Measurements from ENCODE around the gene CFAP46.
"Not testable (repeated sequence)": the region's sequence is repeated elsewhere in the genome, so short reads cannot be mapped to it uniquely, and the experiment has no call there.

CFAP46 gene

DNA sequence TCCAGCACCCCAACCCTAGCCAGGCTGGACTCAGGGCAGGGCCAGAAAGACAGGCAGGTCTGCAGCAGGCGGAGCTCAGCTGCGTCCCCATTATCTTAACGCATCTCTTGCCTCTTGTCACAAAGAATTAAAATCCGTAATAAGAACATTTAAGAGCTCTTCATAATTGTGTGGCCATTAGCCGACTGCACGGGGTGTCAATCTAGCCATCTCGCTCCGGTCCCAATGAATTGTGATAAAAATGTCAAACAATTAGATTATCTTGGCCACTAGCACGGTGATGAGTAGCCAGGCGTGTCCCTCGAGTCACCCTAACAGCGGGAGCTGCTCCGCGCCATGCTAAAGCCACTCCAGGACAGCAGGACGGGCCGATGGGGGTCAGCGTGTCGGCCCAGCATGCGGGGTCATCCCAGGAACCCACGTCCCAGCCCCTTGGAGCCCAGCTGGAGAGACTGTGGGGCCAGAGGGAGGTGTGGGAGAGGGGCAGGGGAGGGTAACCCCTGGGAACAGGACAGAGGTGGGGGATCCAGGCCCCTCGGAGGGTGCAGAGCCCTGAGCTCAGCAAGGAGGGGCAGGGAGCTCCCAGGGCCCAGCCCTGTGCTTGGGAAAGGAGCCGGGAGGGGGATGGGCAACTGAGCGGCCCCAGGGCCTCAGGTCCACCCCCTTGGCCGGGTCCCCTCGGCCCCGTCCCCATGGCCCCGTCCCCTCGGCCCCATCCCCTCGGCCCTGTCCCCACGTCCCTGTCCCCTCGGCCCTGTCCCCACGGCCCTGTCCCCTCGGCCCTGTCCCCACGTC is 138.8 kb downstream of the CFAP46 start:
- no peak for DNase-seq

DNA sequence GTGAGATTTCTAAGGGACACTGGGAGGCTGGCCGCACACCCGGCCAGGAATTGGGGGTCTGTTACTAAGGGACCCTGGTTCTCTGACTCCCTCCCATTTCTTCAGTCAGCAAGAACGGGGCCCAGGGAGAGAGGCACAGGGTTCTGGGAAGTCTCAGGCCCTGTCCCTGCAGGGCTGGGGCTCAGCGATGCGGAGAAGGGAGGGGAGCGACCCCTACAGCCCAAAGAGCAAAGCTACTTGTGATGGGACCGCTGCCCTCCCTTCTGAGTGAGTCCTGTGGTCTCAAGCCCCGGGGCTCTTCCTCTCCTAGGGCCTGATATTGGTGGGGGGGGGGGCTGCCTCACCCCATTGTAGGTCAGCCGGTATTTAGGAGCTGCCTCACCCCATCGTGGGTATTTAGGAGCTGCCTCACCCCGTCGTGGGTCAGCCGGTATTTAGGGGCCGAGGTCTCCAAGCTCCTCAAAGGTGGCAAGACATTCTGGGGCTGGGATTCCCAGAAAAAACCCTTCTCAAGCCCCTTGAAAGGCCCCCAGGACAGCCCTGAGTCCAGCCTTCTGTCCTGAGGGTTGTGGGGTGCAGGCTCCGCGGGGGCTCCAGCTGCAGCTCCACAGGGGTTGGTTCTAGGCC is 139.6 kb downstream of the CFAP46 start:
- DNase-seq, result no peak

DNA sequence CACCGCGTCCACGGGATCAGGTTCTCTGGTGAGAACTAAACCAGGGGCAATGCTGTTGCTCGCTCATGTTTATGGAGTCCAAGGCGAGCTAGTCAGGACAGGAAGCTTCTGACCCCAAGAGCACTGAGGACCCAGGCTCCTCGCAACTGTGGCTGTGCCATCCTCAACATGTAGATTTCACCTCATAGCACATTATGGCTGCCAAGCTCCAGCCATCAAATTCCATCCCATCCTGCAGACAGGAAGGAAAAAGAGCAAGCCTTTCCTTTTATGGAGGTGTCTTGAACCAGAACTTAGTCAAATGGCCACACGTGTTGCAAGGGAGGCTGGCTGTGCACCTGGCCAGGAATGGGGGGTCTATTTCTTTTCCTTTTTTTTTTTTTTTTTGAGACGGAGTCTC is 140.3 kb downstream of the CFAP46 start:
- no peak for DNase-seq

DNA sequence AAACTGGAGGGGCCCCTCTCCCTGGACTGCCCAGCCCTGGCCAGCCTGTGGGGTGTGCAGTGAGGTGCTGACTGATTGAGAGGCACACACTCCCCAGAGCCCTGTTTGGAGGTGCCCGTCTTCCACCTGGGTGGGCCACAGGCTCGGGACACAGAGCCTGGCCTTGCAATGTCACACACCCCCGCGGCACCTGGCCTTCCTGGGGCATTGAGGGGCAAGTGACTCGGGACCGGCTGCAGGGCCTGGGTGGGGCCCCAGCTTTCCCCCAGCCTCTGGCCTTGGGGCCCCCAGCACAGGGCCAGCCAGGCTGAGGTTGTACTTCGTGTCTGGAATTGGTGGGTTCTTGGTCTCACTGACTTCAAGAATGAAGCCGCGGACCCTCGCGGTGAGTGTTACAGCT is 142.5 kb downstream of the CFAP46 start:
- DNase-seq, result no peak

DNA sequence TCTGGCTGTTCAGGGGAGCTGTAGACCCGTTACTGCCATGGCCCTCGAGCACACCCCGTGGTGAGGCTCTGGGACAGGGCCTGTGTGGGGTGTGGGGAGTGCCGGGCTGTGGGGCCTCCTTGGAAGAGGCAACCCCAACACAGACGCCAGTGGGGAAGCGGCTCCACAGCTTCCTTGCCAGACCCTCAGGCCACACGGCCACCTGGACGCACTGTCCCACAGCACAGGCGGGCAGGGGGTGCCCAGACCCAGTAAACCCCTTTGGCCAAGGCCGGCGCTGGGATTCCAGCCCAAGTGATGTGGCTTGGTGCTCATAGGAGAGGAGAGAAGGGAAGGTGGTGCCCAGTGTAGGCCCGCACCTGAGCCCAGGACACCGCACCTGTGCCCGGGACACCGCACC is 143.5 kb downstream of the CFAP46 start:
- no peak for DNase-seq

DNA sequence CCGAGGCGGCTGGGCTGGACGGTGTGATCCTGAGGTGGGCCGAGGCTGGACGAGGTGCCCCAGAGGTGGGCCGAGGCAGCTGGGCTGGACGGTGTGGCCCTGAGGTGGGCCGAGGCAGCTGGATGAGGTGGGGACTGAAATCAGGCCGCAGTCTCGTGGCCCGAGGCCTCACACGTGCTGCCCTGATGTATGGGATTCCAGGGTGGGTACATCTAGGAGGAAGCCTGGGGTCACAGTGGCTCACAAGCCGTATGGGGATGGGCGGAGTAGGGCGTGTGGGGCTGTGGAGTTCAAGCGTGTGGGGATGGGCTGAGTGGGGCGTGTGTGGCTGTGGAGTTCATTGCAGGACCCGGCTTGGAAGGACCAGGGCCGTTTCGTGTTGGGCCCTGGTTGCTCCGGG is 144.0 kb downstream of the CFAP46 start:
- no peak for DNase-seq

DNA sequence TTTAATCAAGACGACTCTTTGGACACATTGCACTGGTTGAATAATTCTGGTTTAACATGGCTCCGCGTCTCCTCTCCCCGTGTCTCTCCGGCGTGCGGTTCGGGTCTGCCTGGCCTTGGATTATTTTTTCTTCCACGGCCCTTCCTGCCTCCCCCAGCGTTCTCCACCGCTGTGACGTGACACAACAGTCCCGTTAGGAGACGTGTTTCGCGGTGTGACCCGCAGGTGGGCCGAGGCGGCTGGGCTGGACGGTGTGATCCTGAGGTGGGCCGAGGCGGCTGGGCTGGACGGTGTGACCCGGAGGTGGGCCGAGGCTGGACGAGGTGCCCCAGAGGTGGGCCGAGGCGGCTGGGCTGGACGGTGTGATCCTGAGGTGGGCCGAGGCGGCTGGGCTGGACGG is 144.4 kb downstream of the CFAP46 start:
- not testable (repeated sequence) for DNase-seq

DNA sequence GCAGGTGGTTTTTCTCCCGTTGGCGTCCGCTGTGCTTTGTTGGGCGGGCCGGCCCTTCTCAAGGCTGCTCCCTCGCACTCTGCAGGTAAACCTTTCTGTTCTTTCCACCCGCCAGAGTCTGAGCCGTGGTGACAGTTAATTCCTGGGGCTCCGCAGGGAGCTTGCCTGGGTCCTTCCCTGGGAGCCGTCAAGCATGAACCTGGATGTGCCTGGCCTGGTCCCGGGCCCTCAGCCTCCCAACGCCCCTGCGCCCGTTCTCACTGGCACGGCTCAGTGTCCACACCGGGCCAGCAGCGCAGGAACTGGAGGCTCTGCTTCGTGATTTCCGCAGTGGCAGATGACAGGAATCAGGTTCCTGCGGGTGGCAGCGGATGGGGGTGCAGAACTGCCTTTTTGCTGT is 145.5 kb downstream of the CFAP46 start:
- DNase-seq, result no peak

DNA sequence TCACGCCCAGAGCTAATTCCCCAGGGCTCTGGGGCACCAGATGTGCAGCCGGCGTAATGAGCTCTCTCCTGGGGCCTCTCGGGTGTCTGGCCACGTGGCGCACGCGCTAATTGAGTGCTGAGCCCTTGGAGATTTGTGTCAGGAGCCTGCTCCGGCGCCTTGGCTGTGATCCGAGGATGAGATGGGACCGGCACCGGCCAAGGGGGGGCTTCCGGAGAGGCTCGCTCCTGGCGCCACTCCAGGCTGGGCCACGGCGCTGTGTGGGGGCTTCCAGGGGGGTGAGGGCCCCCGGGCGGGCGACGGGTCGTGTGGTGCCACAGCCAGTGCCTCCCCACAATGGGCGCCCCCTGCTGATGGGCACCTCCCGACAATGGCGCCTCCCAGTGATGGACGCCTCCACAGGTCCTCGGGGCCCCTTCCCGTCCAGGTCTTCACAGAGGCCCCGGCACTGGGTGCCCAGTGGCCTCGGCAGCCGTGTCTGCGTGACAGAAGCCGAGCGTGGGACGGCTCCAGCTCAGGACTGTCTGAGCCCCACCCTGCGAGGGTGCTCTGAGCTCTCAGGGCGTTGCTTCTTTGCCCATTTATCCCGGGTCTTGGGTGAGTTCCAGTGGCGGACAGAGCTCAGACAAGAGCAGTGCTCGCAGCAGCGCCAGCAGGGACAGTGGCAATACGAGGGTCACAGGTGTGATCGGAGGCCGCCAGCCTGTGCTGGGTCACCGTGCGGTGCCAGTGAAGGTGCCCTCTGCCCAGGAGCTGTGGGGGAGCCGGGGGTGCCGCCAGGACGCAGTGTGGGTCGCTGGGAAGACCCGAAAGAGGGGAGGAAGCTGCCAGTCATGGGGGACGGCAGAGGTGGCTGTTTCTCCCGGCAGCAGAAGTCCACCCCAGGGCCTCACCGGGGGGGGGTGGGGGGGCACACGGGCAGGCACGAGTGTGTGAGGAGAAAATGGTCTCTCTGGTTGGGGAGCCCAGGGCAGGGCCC is 148.2 kb downstream of the CFAP46 start:
- no peak for DNase-seq

DNA sequence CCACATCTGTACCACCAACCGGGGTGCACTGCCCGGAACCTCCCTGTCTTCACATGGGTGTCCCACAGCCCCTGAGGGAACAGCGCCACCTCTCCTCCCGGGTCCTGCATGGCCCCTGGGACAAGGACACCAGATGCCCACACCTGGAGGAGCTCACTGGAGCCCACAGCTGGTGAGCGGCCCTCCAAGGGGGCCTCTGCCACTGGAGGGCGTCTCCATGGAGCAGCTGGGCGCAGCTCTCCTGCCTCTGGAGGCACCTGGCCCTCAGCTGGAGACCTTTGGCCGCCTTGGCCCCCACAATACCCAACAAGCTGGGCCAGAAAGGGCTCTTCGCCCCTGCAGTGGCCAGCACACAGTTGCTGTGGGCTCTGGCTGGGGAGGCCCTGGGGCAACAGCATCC is 149.2 kb downstream of the CFAP46 start:
- DNase-seq, result no peak

DNA sequence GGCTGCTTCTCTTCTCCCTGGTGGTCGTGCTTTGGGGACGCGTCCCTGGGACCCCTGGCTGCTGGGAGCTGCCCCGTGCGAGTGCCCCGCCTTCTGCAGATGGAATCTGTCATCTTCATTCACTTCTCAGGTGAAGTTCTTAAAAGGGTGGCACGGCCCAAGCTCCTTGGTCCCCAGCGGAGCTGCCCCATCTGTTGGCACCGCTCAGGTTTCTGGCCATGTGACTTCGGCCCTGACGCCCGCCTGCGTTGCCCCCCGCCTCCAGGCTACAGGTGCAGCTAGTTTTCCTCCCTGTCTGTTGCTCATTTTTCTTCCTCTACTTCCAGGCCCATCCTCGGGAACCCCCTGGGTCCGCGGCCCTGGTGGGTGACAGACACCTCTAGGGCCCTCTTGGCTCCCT is 149.6 kb downstream of the CFAP46 start:
- DNase-seq, result no peak

DNA sequence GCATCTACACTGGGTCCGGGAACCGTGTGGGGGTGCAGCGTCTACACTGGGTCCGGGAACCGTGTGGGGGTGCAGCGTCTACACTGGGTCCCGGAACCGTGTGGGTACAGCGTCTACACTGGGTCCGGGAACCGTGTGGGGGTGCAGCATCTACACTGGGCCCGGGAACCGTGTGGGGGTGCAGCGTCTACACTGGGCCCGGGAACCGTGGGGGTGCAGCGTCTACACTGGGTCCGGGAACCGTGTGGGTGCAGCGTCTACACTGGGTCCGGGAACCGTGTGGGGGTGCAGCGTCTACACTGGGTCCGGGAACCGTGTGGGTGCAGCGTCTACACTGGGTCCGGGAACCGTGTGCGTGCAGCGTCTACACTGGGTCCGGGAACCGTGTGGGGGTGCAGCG is 150.3 kb downstream of the CFAP46 start:
- DNase-seq, result not testable (repeated sequence)

DNA sequence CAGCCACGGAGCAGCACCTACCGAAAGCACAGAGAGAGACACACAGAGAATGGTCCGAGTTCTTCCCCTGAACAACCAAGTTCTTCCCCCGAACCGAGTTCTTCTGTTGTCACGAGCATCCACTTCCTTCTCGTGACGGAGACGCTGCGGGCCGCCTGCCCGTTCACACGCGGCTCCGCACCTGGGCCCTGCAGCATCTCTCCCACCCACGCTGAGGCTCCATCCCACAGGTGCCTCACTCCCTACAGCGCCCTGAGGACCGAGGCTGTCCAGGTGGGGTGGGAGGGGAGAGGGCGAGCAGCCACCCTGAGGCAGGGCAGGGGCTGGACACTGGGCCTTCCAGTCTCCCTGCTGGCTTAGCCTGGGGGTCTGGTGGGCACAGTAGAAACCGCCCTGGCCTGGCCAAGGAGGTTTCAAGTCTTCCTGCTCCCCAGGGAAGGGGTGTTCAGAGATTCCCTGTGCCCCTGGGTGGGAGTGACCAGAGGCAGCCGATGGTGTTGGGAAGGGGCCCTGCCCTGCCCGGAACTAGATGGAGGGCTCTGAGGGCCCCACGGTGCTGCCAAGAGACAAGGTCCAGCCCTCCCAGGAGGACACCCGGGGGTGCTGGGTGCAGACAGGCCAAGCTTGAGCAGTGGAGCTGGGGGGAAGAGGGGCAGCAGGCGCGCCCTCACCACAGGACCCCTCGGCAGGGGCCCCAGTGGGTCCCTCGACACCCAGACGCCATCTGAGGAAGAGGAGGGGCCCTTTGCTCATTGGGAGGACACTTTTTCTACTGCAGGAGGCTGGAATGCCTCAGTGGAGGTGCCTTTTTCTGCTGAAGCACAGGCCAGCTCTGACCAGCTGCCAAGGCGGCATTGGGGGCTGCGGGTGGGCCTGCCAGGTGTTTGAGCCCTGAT is 151.2 kb downstream of the CFAP46 start:
- no peak for DNase-seq

DNA sequence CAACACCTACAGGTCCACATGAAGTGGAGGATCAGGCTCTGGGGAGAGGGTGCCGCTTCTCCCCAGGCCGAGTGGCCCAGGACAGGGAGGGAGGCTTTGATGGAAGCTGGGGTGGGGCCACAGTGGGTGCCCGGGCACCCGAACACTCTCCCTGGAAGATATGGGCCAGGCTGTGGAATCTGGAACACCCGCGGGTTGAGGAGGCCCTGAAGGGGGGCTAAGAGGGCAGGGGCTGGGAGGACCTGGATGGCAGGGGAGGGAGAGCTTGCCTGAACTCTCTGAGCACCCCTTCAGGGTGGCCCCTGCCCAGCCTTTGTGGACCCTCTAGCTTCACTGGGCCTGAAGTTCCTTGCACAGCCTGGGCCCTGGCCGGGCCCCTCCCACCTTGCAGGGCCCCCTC is 151.9 kb downstream of the CFAP46 start:
- DNase-seq, result no peak

DNA sequence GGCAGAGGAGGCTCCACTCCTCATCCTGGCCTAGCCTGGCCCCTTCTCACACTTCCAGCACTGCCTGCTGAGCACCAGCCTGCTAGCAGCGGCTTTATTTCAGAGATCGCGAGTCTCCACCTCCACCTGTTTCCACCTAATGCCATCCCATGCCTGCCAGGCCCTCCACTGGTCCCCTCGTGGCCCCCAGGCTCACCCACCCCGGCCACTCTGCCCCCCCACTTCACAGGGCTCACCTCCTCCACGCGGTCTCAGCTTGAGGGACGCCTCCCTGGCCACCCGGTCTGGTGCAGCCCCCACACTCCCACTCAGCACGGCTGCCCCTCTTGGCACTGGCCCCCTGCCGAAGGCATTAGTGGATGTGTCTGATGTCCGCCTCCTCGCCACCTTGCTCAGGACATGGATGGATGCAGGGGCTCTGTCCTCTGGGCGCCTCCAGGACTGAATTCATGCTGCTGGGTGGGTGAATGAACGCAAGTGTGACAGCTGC is 152.7 kb downstream of the CFAP46 start:
- no peak for DNase-seq

DNA sequence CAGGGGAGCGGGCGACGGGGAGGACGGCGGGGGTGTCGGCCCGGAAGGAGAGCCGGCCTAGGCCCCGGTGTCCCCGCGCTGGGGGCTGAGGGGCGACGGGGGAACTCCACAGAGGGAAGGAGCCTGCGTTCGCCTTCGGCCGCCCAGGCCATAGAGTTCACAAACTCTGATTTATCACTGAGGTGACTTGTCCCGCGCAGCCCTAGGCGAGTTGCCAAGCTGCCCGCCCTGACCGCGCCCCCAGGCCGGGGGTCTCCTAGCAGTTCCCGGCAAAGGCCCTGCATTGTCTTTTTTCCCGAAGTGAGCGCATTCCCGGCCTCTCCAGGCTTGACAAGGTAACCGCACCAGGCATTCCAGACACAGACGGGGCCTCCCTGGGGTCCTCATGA is 153.5 kb downstream of the CFAP46 start:
- DNase-seq, result no peak

DNA sequence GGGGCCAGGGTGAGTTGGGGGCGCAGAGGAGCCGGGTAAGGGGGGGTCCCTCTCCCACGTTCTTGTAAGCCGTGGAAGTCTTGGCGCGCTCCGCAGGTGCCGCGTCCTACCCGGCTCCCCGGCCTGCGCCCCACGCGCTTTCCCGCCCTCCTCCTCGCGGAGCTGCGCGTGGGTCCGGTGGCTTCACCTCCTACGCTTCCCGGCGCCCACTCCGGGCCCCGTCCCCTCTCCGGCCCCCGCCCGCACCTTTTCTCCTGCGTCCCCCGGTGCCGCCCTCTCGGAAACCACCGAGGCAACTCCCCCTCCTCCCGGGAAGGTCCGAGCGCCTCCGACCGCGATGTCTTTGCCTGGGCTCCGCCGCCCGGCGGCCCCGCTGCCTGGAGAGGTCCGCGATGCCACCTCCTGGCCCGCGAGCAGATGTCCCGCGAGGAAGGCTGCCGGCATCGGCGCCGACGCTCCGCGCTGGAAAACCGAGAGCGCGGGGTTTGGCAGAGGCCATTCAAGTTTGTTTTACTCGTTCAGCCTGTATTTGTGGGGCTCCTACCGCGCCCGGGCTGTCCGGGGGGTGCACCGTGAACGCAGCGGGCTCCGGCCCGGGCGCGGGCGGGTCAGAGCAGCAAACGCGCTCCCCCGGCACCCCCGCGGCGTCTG is 154.1 kb downstream of the CFAP46 start:
- DNase-seq, result peak in 2 of 4 experiments; percentile 44 to 58

DNA sequence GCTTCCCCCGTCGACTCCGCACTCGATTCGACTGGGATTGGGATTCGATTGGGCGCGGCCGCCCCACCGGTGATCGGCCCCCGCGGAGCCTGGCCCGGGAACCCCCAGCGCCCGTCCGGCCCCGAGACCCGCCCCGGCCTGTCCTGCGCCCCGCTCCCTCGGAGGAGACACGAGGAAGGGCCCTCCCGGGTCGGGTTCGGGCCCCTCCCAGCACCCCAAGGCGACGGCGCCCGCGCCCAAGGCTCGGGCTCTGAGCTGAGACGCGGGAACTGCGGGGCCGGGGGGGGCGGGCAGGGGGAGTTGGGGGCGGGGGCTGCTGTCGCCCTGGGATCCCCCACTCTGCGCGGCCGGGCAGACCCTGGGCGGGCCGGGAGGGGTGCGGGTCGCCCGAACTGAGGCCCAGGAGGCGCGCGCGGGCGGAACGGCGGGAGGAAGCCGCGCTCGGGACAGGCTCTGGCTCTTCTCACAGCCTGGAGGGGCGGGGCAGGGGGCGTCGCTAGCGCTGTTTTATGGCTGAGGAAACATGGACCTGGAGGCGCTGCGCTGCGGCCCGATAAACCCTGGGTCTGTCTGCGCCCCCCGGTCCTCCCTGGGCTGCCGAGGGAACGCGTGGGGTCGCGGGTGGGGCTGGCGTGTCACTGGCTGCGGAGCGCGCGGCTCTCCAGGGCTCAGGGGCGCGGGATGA is 154.7 kb downstream of the CFAP46 start:
- no peak for DNase-seq

DNA sequence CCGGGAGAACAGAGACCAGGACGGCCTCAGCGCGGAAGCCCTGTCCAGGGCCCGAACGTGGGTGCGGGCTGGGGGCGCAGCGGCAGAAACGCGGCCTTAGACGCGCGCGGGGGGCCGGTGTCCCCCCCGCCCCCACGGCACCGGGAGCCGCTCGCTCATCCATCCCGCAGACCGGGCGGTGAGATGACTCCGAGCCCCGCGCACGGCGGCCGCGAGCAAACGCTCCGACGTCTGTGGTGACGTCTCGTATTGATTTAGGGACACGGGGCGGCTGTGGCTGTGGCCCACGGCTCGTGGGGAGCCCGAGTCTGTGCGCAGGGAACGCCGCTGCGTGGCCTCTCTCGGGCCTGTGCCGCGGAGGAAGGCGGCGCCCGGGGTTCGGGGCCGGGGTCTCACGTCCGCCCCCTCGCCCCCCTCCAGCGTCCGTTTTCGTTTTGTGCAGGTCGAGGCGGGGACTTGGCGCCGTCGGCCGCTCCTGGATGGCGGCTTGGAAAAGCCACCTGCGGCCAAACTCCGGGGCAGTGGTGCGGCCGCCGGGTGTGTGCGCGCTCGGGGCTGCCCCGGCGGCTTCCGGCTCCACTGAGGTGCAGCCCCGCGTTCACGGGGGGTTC is 155.4 kb downstream of the CFAP46 start:
- DNase-seq, result no peak

DNA sequence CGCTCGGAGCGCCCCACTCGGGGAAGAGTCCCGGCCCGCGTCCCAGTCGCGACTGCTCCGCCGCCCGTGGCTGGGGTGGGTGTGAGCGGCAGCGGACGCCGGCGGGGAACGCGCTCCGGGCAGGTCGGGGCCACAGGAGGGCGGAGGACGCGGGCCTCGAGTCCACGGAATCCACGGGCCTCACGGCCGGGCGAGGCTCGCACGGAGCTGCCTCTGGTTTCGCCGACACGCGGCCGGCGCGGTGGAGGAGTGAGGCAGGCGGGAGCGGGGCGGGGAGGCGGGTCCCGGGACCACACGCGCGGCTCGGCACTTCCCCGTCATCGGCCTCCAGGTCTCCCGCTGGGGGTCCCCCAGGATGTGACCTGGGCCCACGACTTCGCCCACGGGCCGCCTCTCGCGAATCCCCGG is 155.9 kb downstream of the CFAP46 start:
- no peak for DNase-seq

All from suppressor macrophage (primary cell).